Esophagus mucosa (tissue), 1 donor: ENCODE data around the gene LENG8. TPM values are rescaled to one million over a fixed set of nuclear protein-coding genes. Genes with fewer than 3 reads are reported as not detected.
"Not testable (repeated sequence)": the region's sequence is repeated elsewhere in the genome, so short reads cannot be mapped to it uniquely, and the experiment has no call there.

Experiments used
- ATAC-seq: fragments of 200-7000 bp; cut with Tn5 transposase; one replicate; pipeline ENCODE4 v1.9.1; 2020
- total RNA-seq: library from RNA; stranded (reverse); gene quantifications from one replicate; pipeline ENCODE4 v1.2.4, GENCODE V29; 2023
- donor health status: DM: yes; HTN: yes; CAD: no.

Gene LENG8
- total RNA-seq, 1 donor from 2014 or later, result 38.5 TPM

DNA sequence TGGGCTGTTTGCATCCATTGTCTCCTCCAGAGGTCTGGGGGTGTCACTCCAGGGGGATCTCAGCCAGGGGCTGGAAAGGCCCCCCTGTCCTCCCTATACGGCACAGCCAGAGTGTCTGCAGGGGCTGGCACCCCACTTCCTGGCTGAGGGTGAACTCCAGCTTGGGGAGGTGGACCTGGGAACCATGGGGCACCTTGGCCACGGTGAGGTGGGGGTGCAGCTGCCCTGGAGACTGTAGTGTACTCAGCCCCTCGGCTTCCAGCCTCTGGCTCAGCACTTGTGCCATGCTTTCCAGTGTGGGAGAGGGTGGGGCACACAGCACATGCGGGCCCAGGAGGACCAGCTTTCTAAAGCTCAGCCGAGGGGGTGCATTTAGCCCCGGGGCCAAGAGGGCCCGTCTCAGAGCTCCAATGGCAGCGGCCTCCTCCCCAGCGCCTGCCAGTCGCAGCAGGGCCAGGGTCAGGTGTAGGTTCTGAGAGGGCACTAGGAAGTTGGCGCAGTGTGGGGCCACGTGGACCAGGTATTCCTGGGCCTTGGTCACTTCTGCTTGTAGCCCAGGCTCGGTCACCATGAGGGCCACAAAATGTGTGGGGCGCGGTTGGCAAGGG lies 13.2 kb downstream of the LENG8 start:
- no peak for ATAC-seq

- peak; percentile 17 for ATAC-seq
Measured at GRCh38 chr19:54462655-54463530, 13.9 kb downstream of the LENG8 start.

GRCh38 chr19:54463531-54464043 lies 14.6 kb downstream of the LENG8 start, which contains the start of gene LENG9:
Gene LENG9 (minus strand): TSS chr19:54463778. CDS start chr19:54463526, 252 bp downstream.
- ATAC-seq, result peak; percentile 81

DNA sequence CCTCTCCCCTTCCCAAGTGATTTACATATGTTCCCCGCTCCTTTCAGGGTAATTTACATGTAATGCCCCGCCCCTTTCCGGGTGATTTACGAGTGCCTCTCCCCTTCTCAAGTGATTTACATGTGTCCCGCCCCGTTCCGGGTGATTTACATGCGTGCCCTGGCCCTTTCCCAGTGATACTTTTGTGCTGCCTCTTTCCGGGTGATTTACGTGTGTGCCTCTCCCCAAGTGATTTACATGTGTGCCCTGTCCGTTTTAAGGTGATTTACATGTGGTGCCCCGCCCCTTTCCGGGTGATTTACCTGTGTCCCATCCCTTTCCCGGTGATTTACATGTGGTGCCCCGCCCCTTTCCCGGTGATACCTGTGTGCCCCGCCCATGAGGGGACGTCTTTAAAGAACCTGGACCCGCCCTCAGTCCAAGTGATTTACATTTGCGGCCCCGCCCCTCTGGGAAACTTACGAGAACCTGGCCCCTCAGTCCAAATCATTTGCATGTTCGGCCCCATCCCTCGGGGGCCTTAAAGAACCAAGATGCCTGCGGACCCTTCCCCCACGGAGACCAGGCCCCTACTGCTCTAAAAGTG lies 15.1 kb downstream of the LENG8 start:
- peak; percentile 75 for ATAC-seq

DNA sequence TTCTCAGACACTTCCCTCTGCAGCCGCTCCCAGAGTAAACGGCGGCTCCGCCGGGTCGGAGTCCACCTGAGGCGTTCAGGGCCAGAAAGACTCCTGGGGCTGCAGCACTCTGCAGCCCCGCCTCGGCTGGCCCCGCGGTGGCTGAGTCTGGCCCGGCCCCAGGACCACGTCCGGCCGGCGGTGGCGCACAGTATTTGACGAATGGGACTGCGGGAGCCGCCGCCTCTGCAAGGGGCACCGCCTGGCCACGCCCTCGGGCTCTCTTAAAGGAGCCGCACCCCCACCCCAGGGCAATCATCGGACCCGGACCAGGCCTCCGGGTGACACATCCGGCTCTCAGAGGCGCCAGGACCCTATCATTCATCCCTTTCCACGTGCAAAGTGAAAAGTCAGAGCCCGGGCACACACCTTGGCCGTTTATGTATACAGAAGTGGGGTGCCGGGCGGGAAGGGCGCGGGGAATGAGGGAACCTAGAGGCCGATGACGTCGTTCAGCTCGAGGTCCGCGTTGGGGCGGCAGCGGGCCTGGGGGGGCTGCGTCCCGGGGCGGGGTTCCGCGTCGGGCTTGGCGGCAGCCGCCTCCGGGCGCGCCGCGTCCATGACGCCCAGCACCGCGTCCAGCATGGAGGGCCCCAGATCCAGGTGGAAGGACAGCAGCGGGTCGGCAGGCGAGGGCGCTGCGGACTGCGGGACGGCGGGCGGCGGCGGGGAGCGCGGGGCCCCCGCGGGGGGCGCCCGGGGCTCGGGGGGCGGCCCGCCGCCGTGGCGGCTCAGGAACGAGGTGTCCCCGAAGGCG lies 15.8 kb downstream of the LENG8 start:
- peak; percentile 58 for ATAC-seq

- no peak for ATAC-seq
Measured at GRCh38 chr19:54465426-54466109, 16.6 kb downstream of the LENG8 start.

GRCh38 chr19:54466110-54466480 lies 17.1 kb downstream of the LENG8 start:
- not testable (repeated sequence) for ATAC-seq

DNA sequence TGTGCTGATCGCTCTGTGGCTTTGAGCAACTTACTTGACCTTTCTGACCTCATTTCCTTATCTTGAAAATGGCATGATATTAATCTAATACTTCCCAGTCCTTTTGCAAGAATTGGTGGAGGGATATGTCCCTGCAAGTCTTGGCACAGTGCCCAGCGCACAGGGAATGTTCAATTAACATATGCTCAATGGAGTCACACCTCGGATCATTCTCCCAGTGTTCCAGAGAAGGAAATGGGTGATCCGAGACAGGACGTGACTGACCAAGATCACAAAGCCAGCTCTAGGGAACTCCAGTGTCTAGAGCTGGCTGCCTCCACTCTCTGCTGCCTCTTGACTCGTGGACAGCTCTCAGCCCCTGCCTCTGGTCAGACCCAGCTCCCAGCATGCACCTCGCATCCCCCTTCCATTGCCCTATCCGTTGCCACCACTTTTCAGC lies 20.5 kb downstream of the LENG8 start:
- ATAC-seq, result peak; percentile 4

- ATAC-seq, result no peak
Measured at GRCh38 chr19:54470276-54470887, 21.4 kb downstream of the LENG8 start.

GRCh38 chr19:54470991-54471782 lies 22.2 kb downstream of the LENG8 start:
- peak; percentile 64 for ATAC-seq

- peak; percentile 69 for ATAC-seq
Measured at GRCh38 chr19:54473071-54473891, 24.3 kb downstream of the LENG8 start, which contains the start of gene CDC42EP5. Gene CDC42EP5 (minus strand): TSS chr19:54473296. CDS start chr19:54465547, 7,749 bp downstream.

DNA sequence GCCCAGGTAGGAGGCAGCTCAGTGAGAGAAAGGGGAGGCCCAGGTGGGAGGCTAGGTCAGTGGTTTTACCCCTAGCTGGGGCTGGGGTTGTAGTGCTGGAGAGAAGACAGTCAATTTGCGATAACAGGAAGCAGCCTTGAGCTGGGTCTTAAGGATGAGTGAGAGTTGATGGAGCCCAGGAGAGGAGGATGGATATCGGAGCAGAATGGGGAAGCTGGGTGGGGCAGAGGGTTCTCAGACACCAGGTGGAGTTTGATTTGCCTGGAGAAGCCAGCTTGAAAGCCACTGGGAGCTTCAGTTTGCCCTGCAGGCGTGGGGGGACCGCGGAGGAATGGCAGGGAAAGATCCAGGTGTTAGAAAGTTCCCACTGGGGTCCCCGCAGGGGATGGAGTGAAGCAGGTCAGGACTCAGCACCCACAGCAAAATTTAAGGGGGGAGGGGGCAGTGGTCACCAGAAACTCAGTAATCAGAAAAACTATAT lies 24.9 kb downstream of the LENG8 start:
- no peak for ATAC-seq

DNA sequence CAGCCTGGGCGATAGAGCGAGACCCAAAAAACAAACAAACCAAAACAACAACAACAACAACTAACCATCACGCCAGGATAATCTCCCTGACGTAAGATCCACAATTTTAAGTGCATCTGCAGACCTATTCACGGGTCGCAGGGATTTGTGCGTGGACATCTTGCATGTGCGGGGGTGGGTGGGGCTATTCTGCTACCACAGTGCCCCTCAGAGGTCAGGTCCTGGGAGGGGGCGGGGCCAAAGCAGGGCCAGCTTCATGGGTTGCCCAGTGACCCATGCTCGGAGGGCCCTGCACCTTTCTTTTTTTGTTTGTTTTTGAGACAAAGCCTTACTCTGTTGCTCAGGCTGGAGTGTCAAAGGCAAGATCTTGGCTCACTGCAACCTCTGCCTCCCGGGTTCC lies 26.7 kb downstream of the LENG8 start:
- no peak for ATAC-seq

DNA sequence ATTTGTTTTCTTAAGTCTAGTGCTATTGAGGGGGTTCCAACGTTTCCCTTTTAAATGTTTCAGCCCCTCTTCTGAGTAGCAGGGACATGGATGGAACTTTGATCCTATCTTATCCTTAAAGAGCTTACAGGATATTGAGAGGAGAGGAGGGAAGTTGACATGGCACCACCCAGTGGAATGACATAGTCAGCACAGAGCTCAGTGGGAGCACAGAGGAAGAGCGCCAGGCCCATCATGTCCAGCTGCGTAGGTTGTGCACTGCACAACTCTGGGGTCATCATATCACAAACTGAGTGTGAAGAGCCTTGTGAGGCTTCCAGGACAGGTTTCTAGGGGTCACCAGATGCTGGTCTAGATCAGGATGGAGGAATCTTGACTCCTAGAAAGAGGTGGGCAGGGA lies 28.7 kb downstream of the LENG8 start:
- ATAC-seq, result no peak

DNA sequence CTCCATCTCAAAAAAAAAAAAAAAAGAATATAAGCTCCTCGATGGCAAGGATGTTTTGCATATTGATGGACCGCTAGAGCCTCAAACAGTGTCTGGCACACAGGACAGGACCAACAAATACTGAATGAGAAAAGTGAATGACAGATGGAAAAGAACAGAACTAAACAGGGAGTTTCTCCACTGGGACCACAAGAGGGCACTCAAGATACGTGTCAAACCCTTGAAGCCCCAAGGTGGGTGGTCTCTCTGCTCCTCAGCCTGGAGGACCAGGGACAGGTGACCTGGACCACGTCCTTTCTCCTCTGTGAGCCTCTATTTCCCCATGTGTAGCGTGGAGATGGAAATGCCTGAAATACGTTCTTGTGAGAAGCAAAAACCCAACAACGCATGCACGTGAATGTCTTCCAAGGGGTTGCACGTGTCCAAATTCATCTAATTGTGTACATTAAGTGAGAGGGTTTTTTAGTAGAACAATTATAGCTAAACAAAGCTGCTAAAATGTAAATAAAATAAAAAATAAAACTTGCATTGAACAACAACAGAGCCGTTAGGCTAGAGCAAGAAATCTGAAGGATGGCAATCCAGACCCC lies 29.8 kb downstream of the LENG8 start:
- peak; percentile 34 for ATAC-seq

GRCh38 chr19:54480051-54480450 lies 31.1 kb downstream of the LENG8 start:
- no peak for ATAC-seq

DNA sequence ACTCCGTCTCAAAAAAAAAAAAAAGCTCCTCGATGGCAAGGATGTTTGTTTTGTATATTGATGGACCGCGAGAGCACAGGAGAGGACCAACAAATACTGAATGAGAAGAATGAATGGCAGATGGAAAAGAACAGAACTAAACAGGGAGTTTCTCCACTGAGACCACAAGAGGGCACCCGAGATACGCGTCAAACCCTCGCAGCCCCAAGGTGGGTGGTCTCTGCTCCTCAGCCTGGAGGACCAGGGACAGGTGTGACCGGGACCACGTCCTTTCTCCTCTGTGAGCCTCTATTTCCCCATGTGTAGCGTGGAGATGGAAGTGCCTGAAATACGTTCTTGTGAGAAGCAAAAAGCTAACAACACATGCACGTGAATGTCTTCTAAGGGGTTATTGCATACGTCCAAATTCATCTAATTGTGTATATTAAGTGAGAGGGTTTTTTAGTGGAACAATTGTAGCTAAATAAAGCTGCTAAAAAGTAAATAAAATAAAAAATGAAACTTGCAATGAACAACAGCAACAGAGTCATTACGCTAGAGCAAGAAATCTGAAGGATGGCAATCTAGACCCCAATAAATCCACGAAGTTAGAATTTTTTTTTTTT lies 32.4 kb downstream of the LENG8 start:
- ATAC-seq, result peak; percentile 29

GRCh38 chr19:54482889-54483288 lies 33.9 kb downstream of the LENG8 start:
- ATAC-seq, result no peak
